HCT116 (cell line): ENCODE measurements around the gene FAM13C. TPM values are rescaled to one million over a fixed set of nuclear protein-coding genes. Genes with fewer than 3 reads are reported as not detected.

Source experiments
- ATAC-seq: fragments of 200-7000 bp; cut with Tn5 transposase; 2 replicates; pipeline ENCODE4 v1.9.1; 2020; ENCODE audit warnings: mild to moderate bottlenecking, moderate library complexity
- BruUV-seq: library from RNA; stranded (reverse); fragments of 400-500 nt; replicated peaks from 2 replicates; lab custom pipeline; 2021; lab: Mats Ljungman, UMichigan
- CTCF ChIA-PET: fragments of 300-600 bp; sonication (Branson Sonifier 250); formaldehyde crosslinking; loops from one replicate; lab custom pipeline; 2021; ENCODE audit warnings: antibody characterized with exemption; lab: Charles Lee
- POLR2A ChIA-PET: fragments of 300-600, 350-600 bp; sonication (Branson Sonifier 250); formaldehyde crosslinking; loops from one replicate; lab custom pipeline; 2021; ENCODE audit warnings: antibody characterized with exemption; lab: Charles Lee
- RAD21 ChIA-PET, 2 experiments: fragments of 300-600 bp; sonication (Branson Sonifier 250); formaldehyde crosslinking; loops; one replicate each; lab custom pipeline; 2023; ENCODE audit warnings: low total read pairs in 2 of 2; ENCODE audit not compliant: uncharacterized antibody in 2 of 2, unreplicated experiment in 2 of 2, low non-redundant PET in 1 of 2; lab: Charles Lee
- DNase-seq: peaks from one replicate; pipeline ENCODE4 v3.0.0-alpha.2; 2010; ENCODE audit warnings: low read depth, low spot score
- H2AFZ ChIP-seq: fragments of 200-600 bp; shearing (Covaris generic), sonication (generic); 2 replicates; pipeline ENCODE4 v1.6.1; 2017; ENCODE audit warnings: low read depth, mixed run types, mixed read lengths, antibody characterized with exemption, low read length; ENCODE audit not compliant: poor library complexity, severe bottlenecking
- H3K27ac ChIP-seq: 2 replicates; pipeline ENCODE4 v1.5.1; 2012; ENCODE audit warnings: low read depth, low read length
- H3K27me3 ChIP-seq: fragments of 200-600 bp; sonication (generic); 2 replicates; pipeline ENCODE4 v1.6.1; 2016; ENCODE audit warnings: mixed run types, low read length, mixed read lengths; ENCODE audit not compliant: insufficient read depth
- H3K36me3 ChIP-seq, 2 experiments: fragments of 200-500 bp in 1 of 2; fragments of 200-600 bp in 1 of 2; sonication (Bioruptor generic) in 1 of 2; sonication (generic) in 1 of 2; 2 replicates each; pipeline versions ENCODE4 v1.5.1 to v1.6.1; 2014 to 2016; ENCODE audit warnings: low read length in 2 of 2, inconsistent platforms in 1 of 2, mixed read lengths in 1 of 2, mixed run types in 1 of 2; ENCODE audit not compliant: insufficient read depth in 2 of 2, control insufficient read depth in 1 of 2
- H3K4me1 ChIP-seq, 2 experiments: fragments of 200-600 bp in 1 of 2; sonication (generic) in 1 of 2; 2 replicates each; pipeline versions ENCODE4 v1.5.1 to v1.6.1; 2012 to 2017; ENCODE audit warnings: low read length in 2 of 2, inconsistent platforms in 1 of 2, mild to moderate bottlenecking in 1 of 2, mixed read lengths in 1 of 2, mixed run types in 1 of 2, moderate library complexity in 1 of 2; ENCODE audit not compliant: insufficient read depth in 2 of 2, control insufficient read depth in 1 of 2
- H3K4me2 ChIP-seq: fragments of 200-600 bp; sonication (generic); 2 replicates; pipeline ENCODE4 v1.6.1; 2017; ENCODE audit warnings: mixed run types, low read length, mixed read lengths
- H3K4me3 ChIP-seq, 2 experiments: fragments of 200-600 bp in 1 of 2; sonication (generic) in 1 of 2; replicated peaks in 1 of 2; 2 replicates each; pipeline ENCODE4 v1.5.1; 2011 to 2016; ENCODE audit warnings: low read length in 2 of 2, control low read depth in 1 of 2, low read depth in 1 of 2, mild to moderate bottlenecking in 1 of 2, mixed read lengths in 1 of 2, mixed run types in 1 of 2
- H3K79me2 ChIP-seq: fragments of 200-600 bp; sonication (generic); 2 replicates; pipeline ENCODE4 v1.6.1; 2017; ENCODE audit warnings: mild to moderate bottlenecking, mixed run types, low read length, moderate library complexity, mixed read lengths; ENCODE audit not compliant: insufficient read depth
- H3K9ac ChIP-seq: fragments of 200-600 bp; sonication (generic); 2 replicates; pipeline ENCODE4 v1.6.1; 2016; ENCODE audit warnings: low read length, mixed read lengths
- H3K9me2 ChIP-seq: fragments of 200-600 bp; sonication (generic), shearing (Covaris generic); 2 replicates; pipeline ENCODE4 v1.6.1; 2017; ENCODE audit warnings: mixed run types, mild to moderate bottlenecking, moderate library complexity; ENCODE audit not compliant: insufficient read depth
- H3K9me3 ChIP-seq, 2 experiments: fragments of 200-500 bp in 1 of 2; fragments of 200-600 bp in 1 of 2; sonication (Bioruptor generic) in 1 of 2; sonication (generic) in 1 of 2; 2 replicates each; pipeline ENCODE4 v1.6.1; 2014 to 2017; ENCODE audit warnings: low read length in 2 of 2, mixed read lengths in 2 of 2, inconsistent platforms in 1 of 2, low read depth in 1 of 2, mild to moderate bottlenecking in 1 of 2, mixed run types in 1 of 2, moderate library complexity in 1 of 2; ENCODE audit not compliant: control insufficient read depth in 1 of 2, insufficient read depth in 1 of 2
- H4K20me1 ChIP-seq: fragments of 200-600 bp; sonication (generic), shearing (Covaris generic); 2 replicates; pipeline ENCODE4 v1.6.1; 2017; ENCODE audit warnings: mixed run types, mild to moderate bottlenecking, moderate library complexity; ENCODE audit not compliant: insufficient read depth
- CBX3 ChIP-seq: IDR thresholded peaks from 2 replicates; pipeline ENCODE4 v1.6.1; 2012; ENCODE audit warnings: low read depth
- CEBPB ChIP-seq: IDR thresholded peaks from 2 replicates; pipeline ENCODE4 v1.6.1; 2012; ENCODE audit warnings: low read depth
- EGR1 ChIP-seq: IDR thresholded peaks from 2 replicates; pipeline ENCODE4 v1.6.1; 2012; ENCODE audit warnings: low read depth
- ELF1 ChIP-seq: IDR thresholded peaks from 2 replicates; pipeline ENCODE4 v1.6.1; 2012; ENCODE audit warnings: low read depth, borderline replicate concordance
- EZH2 ChIP-seq: fragments of 200-600 bp; sonication (generic); IDR thresholded peaks from 2 replicates; pipeline ENCODE4 v1.6.1; 2017; ENCODE audit warnings: antibody characterized with exemption, mixed run types
- EZH2phosphoT487 ChIP-seq: fragments of 200-600 bp; IDR thresholded peaks from 2 replicates; pipeline ENCODE4 v1.6.1; 2018; ENCODE audit warnings: antibody characterized with exemption, borderline replicate concordance
- FOSL1 ChIP-seq: IDR thresholded peaks from 2 replicates; pipeline ENCODE4 v1.6.1; 2012; ENCODE audit warnings: low read depth
- POLR2A ChIP-seq: IDR thresholded peaks from 2 replicates; pipeline ENCODE4 v1.7.0; 2011; ENCODE audit warnings: borderline replicate concordance; ENCODE audit not compliant: insufficient read depth, insufficient read length; ENCODE audit errors: extremely low read depth
- POLR2AphosphoS5 ChIP-seq: IDR thresholded peaks from 2 replicates; pipeline ENCODE4 v1.6.1; 2011; ENCODE audit warnings: mild to moderate bottlenecking, low read depth, low read length, moderate library complexity
- RAD21 ChIP-seq: IDR thresholded peaks from 2 replicates; pipeline ENCODE4 v1.6.1; 2012; ENCODE audit warnings: low read depth, mild to moderate bottlenecking
- SIN3A ChIP-seq: IDR thresholded peaks from 2 replicates; pipeline ENCODE4 v1.6.1; 2012; ENCODE audit warnings: low read depth
- SP1 ChIP-seq: IDR thresholded peaks from 2 replicates; pipeline ENCODE4 v1.6.1; 2012; ENCODE audit warnings: low read depth
- SRF ChIP-seq: IDR thresholded peaks from 2 replicates; pipeline ENCODE4 v1.6.1; 2012; ENCODE audit warnings: low read depth
- TCF7L2 ChIP-seq: IDR thresholded peaks from 2 replicates; pipeline ENCODE4 v1.7.0; 2011; ENCODE audit warnings: borderline replicate concordance, inconsistent platforms; ENCODE audit not compliant: insufficient read depth, insufficient read length; ENCODE audit errors: extremely low read depth
- YY1 ChIP-seq: IDR thresholded peaks from 2 replicates; pipeline ENCODE4 v1.6.1; 2011; ENCODE audit warnings: low read length, low read depth, moderate library complexity, mild to moderate bottlenecking; ENCODE audit not compliant: insufficient replicate concordance; ENCODE audit errors: extremely low read depth
- ZFX ChIP-seq: fragments of 450-650 bp; IDR thresholded peaks from 2 replicates; pipeline ENCODE4 v1.6.1; 2017
- ZNF274 ChIP-seq: fragments of 200-500 bp; sonication (Bioruptor generic); IDR thresholded peaks from 2 replicates; pipeline ENCODE4 v1.6.1; 2014; ENCODE audit warnings: mild to moderate bottlenecking, low read depth, low read length, inconsistent platforms
- intact Hi-C: fragments of 100-400 bp; cut with micrococcal nuclease; formaldehyde crosslinking; loops from 2 replicates; pipeline ENCODE4 v1.10.0; 2022
- total RNA-seq: library from RNA; stranded (reverse); gene quantifications from one replicate; pipeline ENCODE4 v1.2.1, GENCODE V29; 2021; ENCODE audit not compliant: unreplicated experiment
- TF ChIP-seq, protein P1 (sequence below): IDR thresholded peaks from 2 replicates; pipeline ENCODE4 v1.6.1; 2012
- TF ChIP-seq, protein P2 (sequence below), 3 experiments: fragments of 200-600 bp in 1 of 3; sonication (generic) in 1 of 3; IDR thresholded peaks in 2 of 3; conservative IDR thresholded peaks in 1 of 3; 2 replicates each; pipeline ENCODE4 v1.5.1; 2012 to 2017; ENCODE audit warnings: low read depth in 2 of 3, low read length in 2 of 3, antibody characterized with exemption in 1 of 3, borderline replicate concordance in 1 of 3, control low read depth in 1 of 3, mild to moderate bottlenecking in 1 of 3, mixed read lengths in 1 of 3, mixed run types in 1 of 3, moderate library complexity in 1 of 3; ENCODE audit not compliant: insufficient read depth in 1 of 3
- TF ChIP-seq, protein P3 (sequence below): IDR thresholded peaks from 2 replicates; pipeline ENCODE4 v1.6.1; 2011; ENCODE audit warnings: mild to moderate bottlenecking, low read length, moderate library complexity; ENCODE audit not compliant: insufficient replicate concordance; ENCODE audit errors: extremely low read depth

Gene FAM13C
- total RNA-seq, 1 experiment from 2014 or later, result 0.42 TPM

DNA sequence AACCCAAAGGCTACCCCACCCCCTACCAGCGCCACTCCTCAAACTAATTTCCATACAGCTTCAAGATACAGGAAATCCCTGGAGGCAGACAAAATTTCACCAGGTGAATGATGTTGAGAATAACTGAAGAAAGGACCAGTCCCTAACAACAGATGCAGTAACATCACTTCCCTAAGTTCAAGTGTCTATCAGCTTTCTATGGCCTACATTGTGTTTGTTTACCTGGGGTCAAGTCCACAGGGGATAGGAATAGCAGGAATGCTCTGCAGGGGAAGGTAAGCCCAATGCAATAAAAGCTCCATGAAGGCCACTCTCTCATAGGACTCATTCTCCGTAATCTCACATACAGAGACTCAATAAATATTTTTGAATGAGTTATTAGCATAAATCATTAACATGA lies 26.9 kb downstream of the FAM13C start:
- CTCF ChIA-PET, result no interaction called here
- H3K27me3 ChIP-seq, result no peaks in the 10 kb centered on the region

More for the DNA sequence above, 26.9 kb downstream of the FAM13C start:
- ATAC-seq, result no peak
- Histone ChIP-seq H3K27ac (no peak overlapping the region), H2AFZ (no peak overlapping the region), H3K9ac (no peak overlapping the region), H3K4me1 (0 out of 4 replicates have a peak, but pooled peaks cover 0 to 2% of the 10 kb centered on the region in 2 experiments), H3K4me3 (no peak overlapping the region), H3K36me3 (no peaks in the 10 kb centered on the region), H3K9me2 (no peaks in the 10 kb centered on the region)
- RAD21 ChIA-PET, result no interaction called here
- intact Hi-C loops, result no loop called here
- TF ChIP-seq SIN3A (no peak), YY1 (no peak), ZFX (no peak), ELF1 (no peak), EZH2phosphoT487 (no peak), SRF (no peak), CBX3 (no peak), EGR1 (no peak), RAD21 (no peak), TCF7L2 (no peak), POLR2AphosphoS5 (no peak), ZNF274 (no peak), FOSL1 (no peak), SP1 (no peak), POLR2A (no peak), CEBPB (no peak), EZH2 (no peak)
- TF ChIP-seq, protein P1, sequence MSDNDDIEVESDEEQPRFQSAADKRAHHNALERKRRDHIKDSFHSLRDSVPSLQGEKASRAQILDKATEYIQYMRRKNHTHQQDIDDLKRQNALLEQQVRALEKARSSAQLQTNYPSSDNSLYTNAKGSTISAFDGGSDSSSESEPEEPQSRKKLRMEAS, result no peak
- TF ChIP-seq, protein P2, sequence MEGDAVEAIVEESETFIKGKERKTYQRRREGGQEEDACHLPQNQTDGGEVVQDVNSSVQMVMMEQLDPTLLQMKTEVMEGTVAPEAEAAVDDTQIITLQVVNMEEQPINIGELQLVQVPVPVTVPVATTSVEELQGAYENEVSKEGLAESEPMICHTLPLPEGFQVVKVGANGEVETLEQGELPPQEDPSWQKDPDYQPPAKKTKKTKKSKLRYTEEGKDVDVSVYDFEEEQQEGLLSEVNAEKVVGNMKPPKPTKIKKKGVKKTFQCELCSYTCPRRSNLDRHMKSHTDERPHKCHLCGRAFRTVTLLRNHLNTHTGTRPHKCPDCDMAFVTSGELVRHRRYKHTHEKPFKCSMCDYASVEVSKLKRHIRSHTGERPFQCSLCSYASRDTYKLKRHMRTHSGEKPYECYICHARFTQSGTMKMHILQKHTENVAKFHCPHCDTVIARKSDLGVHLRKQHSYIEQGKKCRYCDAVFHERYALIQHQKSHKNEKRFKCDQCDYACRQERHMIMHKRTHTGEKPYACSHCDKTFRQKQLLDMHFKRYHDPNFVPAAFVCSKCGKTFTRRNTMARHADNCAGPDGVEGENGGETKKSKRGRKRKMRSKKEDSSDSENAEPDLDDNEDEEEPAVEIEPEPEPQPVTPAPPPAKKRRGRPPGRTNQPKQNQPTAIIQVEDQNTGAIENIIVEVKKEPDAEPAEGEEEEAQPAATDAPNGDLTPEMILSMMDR (IDR thresholded peaks at IDR 0.05 in 2 of 3, conservative IDR thresholded peaks at IDR 0.05 in 1 of 3; ENCODE audit: borderline replicate concordance in 1 of 3, insufficient read depth in 1 of 3, low read depth in 2 of 3, low read length in 2 of 3), result no peak
- TF ChIP-seq, protein P3, sequence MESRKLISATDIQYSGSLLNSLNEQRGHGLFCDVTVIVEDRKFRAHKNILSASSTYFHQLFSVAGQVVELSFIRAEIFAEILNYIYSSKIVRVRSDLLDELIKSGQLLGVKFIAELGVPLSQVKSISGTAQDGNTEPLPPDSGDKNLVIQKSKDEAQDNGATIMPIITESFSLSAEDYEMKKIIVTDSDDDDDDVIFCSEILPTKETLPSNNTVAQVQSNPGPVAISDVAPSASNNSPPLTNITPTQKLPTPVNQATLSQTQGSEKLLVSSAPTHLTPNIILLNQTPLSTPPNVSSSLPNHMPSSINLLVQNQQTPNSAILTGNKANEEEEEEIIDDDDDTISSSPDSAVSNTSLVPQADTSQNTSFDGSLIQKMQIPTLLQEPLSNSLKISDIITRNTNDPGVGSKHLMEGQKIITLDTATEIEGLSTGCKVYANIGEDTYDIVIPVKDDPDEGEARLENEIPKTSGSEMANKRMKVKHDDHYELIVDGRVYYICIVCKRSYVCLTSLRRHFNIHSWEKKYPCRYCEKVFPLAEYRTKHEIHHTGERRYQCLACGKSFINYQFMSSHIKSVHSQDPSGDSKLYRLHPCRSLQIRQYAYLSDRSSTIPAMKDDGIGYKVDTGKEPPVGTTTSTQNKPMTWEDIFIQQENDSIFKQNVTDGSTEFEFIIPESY, result no peak
- TF ChIP-seq, all 23 proteins: peak for 0
- DNase-seq, result no peak
- no peaks in the 10 kb centered on the region for H4K20me1 ChIP-seq
- H3K79me2 ChIP-seq, result no peaks in the 10 kb centered on the region
- H3K4me2 ChIP-seq, result no peak overlapping the region
- H3K9me3 ChIP-seq, result no peaks in the 10 kb centered on the region
- POLR2A ChIA-PET, result no interaction called here
- BruUV-seq, result no TSS peak
